Endodermal cell (in vitro differentiated cells): ENCODE data around the gene MB21D2. TPM values are rescaled to one million over a fixed set of nuclear protein-coding genes. Genes with fewer than 3 reads are reported as not detected.
A peak's percentile ranks its signal among the peaks of the same experiment; 100 is the strongest.

Experiments used
- DNase-seq: peaks from one replicate; pipeline ENCODE4 v3.0.0-alpha.2; 2017
- H3K27ac ChIP-seq: 2 replicates; pipeline ENCODE4 v1.5.1; 2013; ENCODE audit warnings: mild to moderate bottlenecking, low read depth, low read length, moderate library complexity
- H3K27me3 ChIP-seq: 2 replicates; pipeline ENCODE4 v1.6.1; 2013; ENCODE audit warnings: mild to moderate bottlenecking, low read length, moderate library complexity; ENCODE audit not compliant: insufficient read depth, control insufficient read depth, poor library complexity, severe bottlenecking
- H3K36me3 ChIP-seq: 2 replicates; pipeline ENCODE4 v1.7.0; 2013; ENCODE audit warnings: mild to moderate bottlenecking, low read length, moderate library complexity; ENCODE audit not compliant: control insufficient read depth, insufficient read depth
- H3K4me1 ChIP-seq: one replicate; pipeline ENCODE4 v1.7.0; 2013; ENCODE audit warnings: low read length; ENCODE audit not compliant: control insufficient read depth, insufficient read depth
- H3K4me3 ChIP-seq: 2 replicates; pipeline ENCODE4 v1.5.1; 2013; ENCODE audit warnings: mild to moderate bottlenecking, low read length, moderate library complexity
- H3K9ac ChIP-seq: 2 replicates; pipeline ENCODE4 v1.6.1; 2013; ENCODE audit warnings: mild to moderate bottlenecking, low read length, moderate library complexity; ENCODE audit not compliant: poor library complexity, severe bottlenecking; ENCODE audit errors: extremely low read depth
- H3K9me3 ChIP-seq: 2 replicates; pipeline ENCODE4 v1.6.1; 2013; ENCODE audit warnings: mild to moderate bottlenecking, low read length, moderate library complexity; ENCODE audit not compliant: control insufficient read depth
- H3K27ac Mint-ChIP-seq: 2 replicates; pipeline ENCODE4 v1.8.0; 2020; ENCODE audit warnings: mixed read lengths
- H3K27me3 Mint-ChIP-seq: 2 replicates; pipeline ENCODE4 v1.8.0; 2021; ENCODE audit warnings: mild to moderate bottlenecking, mixed read lengths; ENCODE audit not compliant: insufficient read depth
- H3K36me3 Mint-ChIP-seq: 2 replicates; pipeline ENCODE4 v1.8.0; 2020; ENCODE audit warnings: low read depth, mixed read lengths
- H3K4me1 Mint-ChIP-seq: 2 replicates; pipeline ENCODE4 v1.8.0; 2020; ENCODE audit warnings: mixed read lengths
- H3K4me3 Mint-ChIP-seq: 2 replicates; pipeline ENCODE4 v1.8.0; 2020; ENCODE audit warnings: mild to moderate bottlenecking, moderate library complexity, mixed read lengths
- H3K9me3 Mint-ChIP-seq: 2 replicates; pipeline ENCODE4 v1.8.0; 2020; ENCODE audit warnings: mild to moderate bottlenecking, mixed read lengths
- WGBS, 2 experiments: methylation state at CpG; one replicate each; pipeline versions ENCODE4 v1.1.5 to v1.1.7; 2013; ENCODE audit warnings: missing lambda C conversion rate in 2 of 2, mixed read lengths in 1 of 2; ENCODE audit not compliant: insufficient coverage in 1 of 2, insufficient read length in 1 of 2; 5-methylcytosine and 5-hydroxymethylcytosine counted together
- total RNA-seq, 2 donors: library from RNA; stranded (reverse); fragmentation: NEBNext Ultra II Directional in 1 of 2; extraction: Animal tissue kit (Norgen Biotek cat#: 25700) in 1 of 2; gene quantifications; 2 replicates in 1 of 2; 3 replicates in 1 of 2; pipeline ENCODE4 v1.2.1, GENCODE V29; 2021
- TF ChIP-seq, protein P1 (sequence below): fragments of 200-600 bp; sonication (generic); conservative IDR thresholded peaks from 2 replicates; pipeline ENCODE4 v1.5.0; 2021; ENCODE audit warnings: antibody characterized with exemption, mild to moderate bottlenecking

The MB21D2 gene
- total RNA-seq, 2 donors from 2014 or later, result 5.7 to 6.9 TPM

DNA sequence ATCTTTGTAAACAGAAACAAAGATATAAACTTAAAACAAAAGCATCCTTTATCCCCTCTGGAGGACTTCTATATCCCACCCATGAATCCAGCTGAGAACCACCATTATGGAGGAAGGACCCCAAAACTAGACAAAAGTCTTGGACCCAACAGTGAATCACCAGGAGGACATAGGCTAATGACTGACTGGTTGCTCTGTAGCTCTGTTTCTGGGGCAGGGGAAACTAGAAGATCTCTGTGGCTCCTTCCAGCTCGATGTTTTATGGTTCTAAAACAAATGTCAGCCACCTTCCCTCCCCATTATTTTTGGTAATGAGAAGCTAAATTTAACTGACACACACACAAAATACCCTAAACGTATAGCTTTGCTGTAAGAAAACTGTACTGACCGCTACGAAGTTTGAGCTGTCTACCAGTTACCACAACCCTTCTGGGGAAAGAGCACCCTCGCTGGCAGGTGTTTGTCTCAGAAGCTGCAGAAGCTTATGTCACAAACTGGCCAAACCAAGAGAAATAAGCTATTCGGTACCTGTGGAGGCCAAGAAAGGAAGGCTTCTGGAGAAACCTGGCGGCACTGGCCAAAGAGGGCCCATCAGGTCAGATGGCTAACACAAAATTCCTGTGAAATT lies 36.4 kb downstream of the MB21D2 start:
- TF ChIP-seq, protein P1, sequence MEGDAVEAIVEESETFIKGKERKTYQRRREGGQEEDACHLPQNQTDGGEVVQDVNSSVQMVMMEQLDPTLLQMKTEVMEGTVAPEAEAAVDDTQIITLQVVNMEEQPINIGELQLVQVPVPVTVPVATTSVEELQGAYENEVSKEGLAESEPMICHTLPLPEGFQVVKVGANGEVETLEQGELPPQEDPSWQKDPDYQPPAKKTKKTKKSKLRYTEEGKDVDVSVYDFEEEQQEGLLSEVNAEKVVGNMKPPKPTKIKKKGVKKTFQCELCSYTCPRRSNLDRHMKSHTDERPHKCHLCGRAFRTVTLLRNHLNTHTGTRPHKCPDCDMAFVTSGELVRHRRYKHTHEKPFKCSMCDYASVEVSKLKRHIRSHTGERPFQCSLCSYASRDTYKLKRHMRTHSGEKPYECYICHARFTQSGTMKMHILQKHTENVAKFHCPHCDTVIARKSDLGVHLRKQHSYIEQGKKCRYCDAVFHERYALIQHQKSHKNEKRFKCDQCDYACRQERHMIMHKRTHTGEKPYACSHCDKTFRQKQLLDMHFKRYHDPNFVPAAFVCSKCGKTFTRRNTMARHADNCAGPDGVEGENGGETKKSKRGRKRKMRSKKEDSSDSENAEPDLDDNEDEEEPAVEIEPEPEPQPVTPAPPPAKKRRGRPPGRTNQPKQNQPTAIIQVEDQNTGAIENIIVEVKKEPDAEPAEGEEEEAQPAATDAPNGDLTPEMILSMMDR, result no peak
- H3K27me3 ChIP-seq, result no peaks in the 10 kb centered on the region
- H3K27ac Mint-ChIP-seq, result no peak overlapping the region
- no peaks in the 10 kb centered on the region for H3K9me3 ChIP-seq
- DNase-seq, result no peak
- no peak overlapping the region for H3K4me3 Mint-ChIP-seq
- H3K4me1 Mint-ChIP-seq, result peaks cover 20% of the 10 kb centered on the region
- peaks cover 2% of the 10 kb centered on the region for H3K36me3 Mint-ChIP-seq
- no peak overlapping the region for H3K9ac ChIP-seq
- no peaks in the 10 kb centered on the region for H3K27me3 Mint-ChIP-seq
- no peak overlapping the region for H3K27ac ChIP-seq
- WGBS, 2 experiments, result 89% methylated on average over 6 to 7 of the region's 7 CpGs
- H3K36me3 ChIP-seq, result no peaks in the 10 kb centered on the region
- no peak overlapping the region for H3K4me3 ChIP-seq
- peaks cover 10% of the 10 kb centered on the region for H3K4me1 ChIP-seq
- H3K9me3 Mint-ChIP-seq, result no peaks in the 10 kb centered on the region

DNA sequence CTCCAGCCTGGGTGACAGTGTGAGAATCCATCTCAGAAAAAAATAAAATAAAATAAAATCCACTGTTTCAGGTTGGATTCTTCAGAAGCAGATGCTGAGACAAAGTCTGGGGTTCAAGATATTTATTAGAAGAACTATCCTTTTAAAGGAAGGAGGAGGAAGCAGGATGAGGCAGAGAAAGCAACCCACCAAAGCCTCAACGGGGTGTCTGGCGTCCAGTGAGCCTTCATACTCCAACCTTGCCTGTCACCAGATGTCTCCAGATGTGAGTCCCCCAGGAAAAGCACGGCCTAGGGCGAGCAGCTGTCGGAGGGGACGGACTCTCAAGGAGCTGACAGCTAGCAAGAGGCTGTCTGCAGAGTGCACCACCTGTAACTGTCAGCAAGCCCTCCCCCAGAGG lies 37.3 kb downstream of the MB21D2 start:
- H3K9me3 Mint-ChIP-seq, result no peaks in the 10 kb centered on the region
- Histone ChIP-seq H3K36me3 (no peaks in the 10 kb centered on the region), H3K9ac (no peak overlapping the region), H3K27me3 (no peaks in the 10 kb centered on the region), H3K4me3 (no peak overlapping the region), H3K9me3 (no peaks in the 10 kb centered on the region), H3K4me1 (peaks cover 10% of the 10 kb centered on the region), H3K27ac (peak overlapping the region; percentile 74)
- no peak overlapping the region for H3K4me3 Mint-ChIP-seq
- no peak overlapping the region for H3K27ac Mint-ChIP-seq
- H3K27me3 Mint-ChIP-seq, result no peaks in the 10 kb centered on the region
- no peak for DNase-seq
- peaks cover 16% of the 10 kb centered on the region for H3K4me1 Mint-ChIP-seq
- 62 to 84% methylated on average over 6 of the region's 6 CpGs for WGBS, 2 experiments
- TF ChIP-seq, protein P1, result no peak
- H3K36me3 Mint-ChIP-seq, result peaks cover 2% of the 10 kb centered on the region

DNA sequence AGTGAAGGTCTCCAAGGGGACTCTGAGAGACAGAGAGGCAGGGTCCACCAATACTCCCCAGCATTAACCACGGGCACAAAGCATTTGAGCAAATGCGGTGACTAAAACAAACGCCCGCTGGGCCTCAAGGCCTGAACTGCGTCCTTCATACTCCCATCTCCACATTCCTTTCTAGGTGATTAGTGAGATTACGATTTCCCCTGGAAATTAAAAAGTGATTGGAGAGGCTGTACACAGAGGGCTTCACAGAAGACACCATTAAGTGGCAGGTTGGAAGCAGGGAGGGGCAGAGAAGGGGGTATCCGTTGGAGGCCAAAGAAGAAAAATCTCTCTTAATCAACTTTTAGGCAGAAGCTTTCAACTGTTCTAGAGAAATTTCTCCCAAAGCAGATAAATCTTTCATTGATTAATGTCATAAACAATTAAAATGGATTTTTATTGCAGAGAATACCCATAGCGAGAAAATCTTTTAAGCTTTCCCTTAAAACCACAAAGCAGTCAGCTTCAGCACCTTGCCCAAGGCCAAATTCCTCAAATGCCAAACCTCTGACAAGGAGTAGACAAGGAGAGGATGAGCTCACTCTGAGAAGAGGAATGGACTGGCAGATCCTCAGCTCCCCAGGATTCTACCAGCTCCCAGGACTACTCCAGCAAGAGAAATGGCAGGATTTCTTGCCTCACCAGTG lies 38.2 kb downstream of the MB21D2 start:
- peak; percentile 87 for DNase-seq
- WGBS, 2 experiments, result 40 to 61% methylated on average over 1 to 8 of the region's 8 CpGs

More for the DNA sequence above, 38.2 kb downstream of the MB21D2 start:
- no peaks in the 10 kb centered on the region for H3K27me3 ChIP-seq
- peak overlapping the region; percentile 74 for H3K27ac ChIP-seq
- no peak overlapping the region for H3K4me3 ChIP-seq
- Mint-ChIP-seq H3K27me3 (no peaks in the 10 kb centered on the region), H3K36me3 (peaks cover 2% of the 10 kb centered on the region), H3K4me3 (no peak overlapping the region), H3K4me1 (peaks cover 15% of the 10 kb centered on the region), H3K27ac (no peak overlapping the region), H3K9me3 (no peaks in the 10 kb centered on the region)
- H3K4me1 ChIP-seq, result peaks cover 10% of the 10 kb centered on the region
- no peaks in the 10 kb centered on the region for H3K36me3 ChIP-seq
- no peak overlapping the region for H3K9ac ChIP-seq
- no peaks in the 10 kb centered on the region for H3K9me3 ChIP-seq
- TF ChIP-seq, protein P1, result no peak
